ENCODE results near the gene MUC20.
"Not testable (repeated sequence)": the region's sequence is repeated elsewhere in the genome, so short reads cannot be mapped to it uniquely, and the experiment has no call there.

Gene MUC20

DNA sequence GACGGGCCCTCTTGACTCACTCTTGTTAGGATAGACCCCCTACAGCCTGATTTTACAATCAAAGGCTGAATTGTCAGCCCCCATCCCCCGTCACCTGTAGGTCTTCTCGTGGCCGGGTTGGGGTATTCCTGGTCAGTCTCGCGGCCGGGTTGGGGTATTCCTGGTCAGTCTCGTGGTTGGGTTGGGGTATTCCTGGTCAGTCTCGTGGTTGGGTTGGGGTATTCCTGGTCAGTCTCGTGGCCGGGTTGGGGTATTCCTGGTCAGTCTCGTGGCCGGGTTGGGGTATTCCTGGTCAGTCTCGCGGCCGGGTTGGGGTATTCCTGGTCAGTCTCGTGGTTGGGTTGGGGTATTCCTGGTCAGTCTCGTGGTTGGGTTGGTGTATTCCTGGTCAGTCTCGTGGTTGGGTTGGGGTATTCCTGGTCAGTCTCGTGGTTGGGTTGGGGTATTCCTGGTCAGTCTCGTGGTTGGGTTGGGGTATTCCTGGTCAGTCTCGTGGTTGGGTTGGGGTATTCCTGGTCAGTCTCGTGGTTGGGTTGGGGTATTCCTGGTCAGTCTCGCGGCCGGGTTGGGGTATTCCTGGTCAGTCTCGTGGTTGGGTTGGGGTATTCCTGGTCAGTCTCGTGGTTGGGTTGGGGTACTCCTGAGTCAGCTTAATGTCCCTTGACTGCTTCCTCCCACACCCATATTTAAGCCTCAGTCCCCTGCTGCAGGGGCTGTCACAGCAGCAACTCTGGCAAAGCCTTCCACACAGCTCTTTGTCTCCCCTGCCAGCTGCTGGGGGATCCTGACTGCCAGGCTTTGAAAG, 50.3 kb downstream of the MUC20 start:
- not testable (repeated sequence) for DNase-seq (ENCODE audit: low read depth in 2 of 2)

DNA sequence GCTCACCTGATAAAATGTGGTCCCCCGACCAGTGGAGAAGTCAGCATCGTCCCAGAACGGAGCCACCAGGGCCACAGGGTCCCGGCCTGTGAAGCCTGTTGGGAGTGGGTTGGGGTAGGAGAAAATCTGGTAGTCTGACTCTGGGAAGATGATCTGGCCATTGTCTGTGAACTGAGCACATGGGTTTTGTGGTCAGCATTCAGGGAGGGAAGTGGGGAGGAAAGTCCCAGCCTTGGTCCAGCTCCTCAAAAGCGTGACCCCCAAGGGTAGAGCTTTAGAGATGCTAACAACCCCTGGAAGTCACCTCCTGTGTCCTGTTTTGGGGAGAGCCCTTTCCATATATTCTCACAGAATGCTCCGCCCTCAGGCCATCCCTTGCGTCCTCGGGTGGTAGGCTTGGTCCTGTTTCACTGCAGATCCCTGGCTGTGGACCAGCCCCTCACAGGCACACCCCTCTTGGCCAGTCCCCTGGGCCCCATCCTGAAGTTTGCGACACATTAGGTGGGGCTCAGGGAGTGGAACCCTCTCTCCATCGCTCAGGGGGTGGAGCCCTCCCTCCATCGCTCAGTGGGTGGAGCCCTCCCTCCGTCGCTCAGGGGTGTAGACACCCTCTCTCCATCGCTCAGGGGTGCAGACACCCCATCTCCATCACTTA, 51.0 kb downstream of the MUC20 start:
- DNase-seq (ENCODE audit: low read depth in 2 of 2), result no peak

DNA sequence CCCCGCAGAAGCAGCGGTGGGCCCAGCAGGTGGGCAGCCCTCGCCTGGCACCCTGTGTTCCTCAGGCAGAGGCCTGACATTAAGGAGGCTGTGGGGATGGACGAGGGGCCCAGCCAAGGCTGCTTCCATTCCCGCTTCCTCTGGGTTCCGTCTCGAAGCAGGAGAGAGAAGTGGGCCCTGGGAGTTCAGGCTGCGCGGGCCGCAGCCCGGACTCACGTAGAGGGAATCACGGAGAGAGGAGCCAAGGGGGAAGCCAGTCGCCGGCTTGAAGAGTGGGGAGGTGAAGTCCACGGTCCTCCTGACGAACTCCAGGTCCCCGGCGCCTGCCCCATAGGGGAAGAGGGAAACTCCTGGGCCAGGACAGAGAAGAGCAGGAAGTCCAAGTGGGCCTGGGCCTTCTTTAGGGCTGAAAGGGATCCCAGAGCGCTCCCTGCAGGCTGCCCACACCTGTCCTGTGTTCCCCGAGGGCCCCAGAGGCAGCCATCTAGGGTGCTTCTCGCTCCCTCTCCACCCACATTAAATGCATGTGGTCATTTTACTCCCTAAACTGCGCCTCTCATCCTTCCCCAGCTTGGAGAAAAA, 53.3 kb downstream of the MUC20 start:
- no peak for DNase-seq (ENCODE audit: low read depth in 2 of 2)

DNA sequence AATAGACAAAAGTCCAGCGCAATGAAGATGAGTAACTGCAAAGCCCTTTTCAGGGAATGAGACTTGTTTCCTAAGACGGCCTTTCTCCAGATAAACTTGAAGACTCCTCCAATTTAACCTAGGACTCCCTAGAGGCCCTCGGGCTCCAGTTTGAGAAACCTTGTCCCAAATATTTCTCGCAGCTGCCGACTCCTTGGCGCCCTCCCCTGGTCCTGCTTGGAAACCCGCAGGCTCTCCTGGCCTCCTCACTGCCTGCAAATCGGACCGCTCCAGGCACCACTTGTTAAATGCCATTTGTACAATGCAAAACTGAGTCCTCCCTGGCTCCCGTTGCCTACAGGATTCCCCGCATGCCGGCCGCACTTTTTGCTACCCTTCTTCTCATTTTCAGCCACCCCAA, 54.1 kb downstream of the MUC20 start:
- no peak for DNase-seq (ENCODE audit: low read depth in 2 of 2)

DNA sequence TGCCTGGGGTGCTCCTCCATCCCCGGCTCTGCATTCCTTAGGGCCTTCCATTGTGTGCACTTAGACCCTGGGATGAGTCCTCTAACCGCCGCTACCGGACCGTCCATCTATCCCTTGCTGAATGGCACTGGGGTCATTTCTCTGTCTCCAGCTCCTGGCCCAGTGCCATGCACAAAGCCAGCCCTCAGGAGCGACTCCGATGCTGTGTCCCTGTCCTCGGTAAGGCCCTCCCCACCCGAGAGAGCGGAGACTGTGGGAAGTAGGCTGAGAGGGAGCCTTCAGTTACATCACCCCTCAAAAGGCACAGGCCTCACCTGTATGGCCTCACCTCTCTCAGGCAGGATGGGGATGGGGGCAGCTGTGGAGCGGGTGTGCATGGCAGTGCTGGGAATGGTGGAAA, 57.2 kb downstream of the MUC20 start:
- no peak for DNase-seq (ENCODE audit: low read depth in 2 of 2)

DNA sequence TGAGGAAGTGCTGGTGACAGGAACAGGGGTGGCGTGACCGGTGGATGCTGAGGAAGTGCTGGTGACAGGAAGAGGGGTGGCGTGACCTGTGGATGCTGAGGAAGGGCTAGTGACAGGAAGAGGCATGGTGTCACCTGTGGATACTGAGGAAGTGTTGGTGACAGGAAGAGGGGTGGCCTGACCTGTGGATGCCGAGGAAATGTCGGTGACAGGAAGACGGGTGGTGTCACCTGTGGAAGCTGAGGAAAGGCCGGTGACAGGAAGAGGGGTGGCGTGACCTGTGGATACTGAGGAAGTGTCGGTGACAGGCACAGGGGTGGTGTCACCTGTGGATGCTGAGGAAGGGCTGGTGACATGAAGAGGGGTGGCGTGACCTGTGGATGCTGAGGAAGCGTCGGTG, 60.5 kb downstream of the MUC20 start:
- not testable (repeated sequence) for DNase-seq (ENCODE audit: low read depth in 2 of 2)

All from stimulated activated CD8-positive, alpha-beta memory T cell treated with anti-CD3 and anti-CD28 coated beads, Interleukin-7, amount 100 ng/mL, for 4 hours (primary cell).